GM12892 (cell line): ENCODE measurements around the gene PPIE.

Experiments
- DNase-seq: peaks from one replicate; pipeline ENCODE4 v3.0.0; 2011; ENCODE audit not compliant: insufficient read length
- FAIRE-seq: peaks from 2 replicates; lab custom pipeline; 2011; peaks lifted over from hg19 to GRCh38; lab: Jason Lieb, UNC
- POLR2A ChIP-seq: IDR thresholded peaks from 2 replicates; pipeline ENCODE4 v1.6.1; 2011; ENCODE audit warnings: low read depth, low read length, control low read depth
- POLR2AphosphoS5 ChIP-seq: IDR thresholded peaks from 2 replicates; pipeline ENCODE4 v1.6.1; 2011; ENCODE audit warnings: low read depth, low read length, control low read depth
- TAF1 ChIP-seq: IDR thresholded peaks from 2 replicates; pipeline ENCODE4 v1.6.1; 2011; ENCODE audit warnings: low read depth, mild to moderate bottlenecking, control low read depth, low read length, borderline replicate concordance

The PPIE gene

GRCh38 chr1:39751595-39751994, 12.9 kb downstream of the PPIE start:
- TF ChIP-seq POLR2A: no peak
- no peak for TF ChIP-seq POLR2AphosphoS5
- TF ChIP-seq TAF1: no peak
- DNase-seq: no peak
- FAIRE-seq: no peak

DNA sequence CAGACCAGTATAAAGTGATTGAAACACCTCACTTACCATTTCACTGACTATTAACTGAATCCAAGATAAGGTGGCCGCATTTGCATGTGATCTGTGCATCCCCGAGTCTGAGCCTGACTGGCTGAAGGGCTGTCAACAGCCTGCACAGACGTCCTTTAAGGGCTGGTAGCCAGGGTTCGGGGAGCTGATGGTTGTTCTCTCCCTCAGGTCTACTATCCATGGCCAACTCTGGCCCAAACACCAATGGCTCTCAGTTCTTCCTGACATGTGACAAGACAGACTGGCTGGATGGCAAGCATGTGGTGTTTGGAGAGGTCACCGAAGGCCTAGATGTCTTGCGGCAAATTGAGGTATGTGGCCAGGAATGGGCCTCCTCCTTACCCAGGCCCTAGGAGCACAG, 14.0 kb downstream of the PPIE start:
- TF ChIP-seq TAF1: no peak
- no peak for TF ChIP-seq POLR2AphosphoS5
- no peak for TF ChIP-seq POLR2A
- FAIRE-seq (no peak), DNase-seq (no peak)

DNA sequence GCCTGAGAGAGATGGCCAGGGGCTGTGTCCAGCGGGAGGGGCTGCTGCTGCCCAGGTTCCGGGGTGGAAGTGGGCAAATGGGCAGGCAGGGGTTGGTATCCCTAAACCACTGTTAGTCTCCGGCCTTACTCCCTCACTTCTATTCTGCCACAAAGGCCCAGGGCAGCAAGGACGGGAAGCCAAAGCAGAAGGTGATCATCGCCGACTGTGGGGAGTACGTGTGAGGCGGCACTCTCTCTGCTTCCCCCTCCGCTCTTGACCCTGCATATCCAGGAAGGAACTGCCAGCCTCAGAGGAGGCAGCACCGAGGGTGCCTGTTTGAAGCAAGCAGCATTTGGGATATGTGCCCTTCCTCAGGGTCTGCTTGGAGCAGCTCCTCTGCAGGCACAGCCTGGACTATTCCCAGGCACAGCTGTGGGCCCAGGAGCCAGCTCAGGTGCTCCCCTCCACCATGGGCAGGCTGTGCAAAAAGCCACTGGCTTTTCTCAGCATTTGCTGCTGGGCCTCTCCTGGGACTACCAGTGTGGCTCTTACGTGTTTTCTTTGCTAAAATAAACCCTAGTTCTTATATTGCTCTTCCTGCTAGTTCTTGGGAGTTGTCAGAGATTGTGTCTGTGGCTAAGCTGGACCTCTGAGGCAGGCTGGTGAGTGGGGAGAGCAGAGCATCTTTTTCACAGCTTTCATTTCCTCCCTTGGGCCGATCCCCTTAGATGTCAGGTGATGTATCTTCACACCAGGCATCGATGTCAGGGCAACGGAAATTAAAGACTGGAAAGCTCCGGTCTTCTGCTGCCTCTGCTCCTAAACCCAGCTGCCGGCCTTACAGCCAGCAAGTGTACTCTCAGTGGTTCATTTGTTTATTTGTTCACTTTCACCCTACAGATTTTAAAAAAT, 14.7 kb downstream of the PPIE start:
- DNase-seq: no peak
- no peak for TF ChIP-seq POLR2AphosphoS5
- no peak for TF ChIP-seq POLR2A
- no peak for TF ChIP-seq TAF1
- no peak for FAIRE-seq

DNA sequence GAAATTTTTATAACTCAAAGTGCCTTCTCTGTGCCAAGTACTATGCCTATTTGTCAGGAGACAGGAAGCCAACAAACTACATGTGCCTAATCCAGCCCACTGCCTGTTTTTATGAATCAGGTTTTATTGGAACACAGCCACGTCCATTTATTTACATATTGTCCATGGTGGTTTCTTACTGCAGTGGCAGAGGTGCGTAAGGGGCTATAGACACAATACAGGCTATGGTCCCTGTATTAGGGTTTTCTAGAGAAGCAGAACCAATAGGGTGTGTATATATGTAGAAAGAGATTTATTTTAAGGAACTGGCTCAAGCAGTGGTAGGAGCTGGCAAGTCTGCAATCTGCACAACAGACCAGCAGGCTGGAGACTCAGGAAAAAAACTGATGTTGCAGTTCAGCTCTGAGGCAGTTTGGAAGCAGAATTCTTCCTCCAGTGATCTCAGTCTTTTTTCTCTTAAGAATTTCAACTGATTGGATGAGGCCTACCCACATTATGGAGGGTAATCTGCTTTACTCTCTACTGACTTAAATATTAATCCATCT, 15.4 kb downstream of the PPIE start:
- no peak for FAIRE-seq
- DNase-seq: no peak
- TF ChIP-seq POLR2A (no peak), POLR2AphosphoS5 (no peak), TAF1 (no peak)

DNA sequence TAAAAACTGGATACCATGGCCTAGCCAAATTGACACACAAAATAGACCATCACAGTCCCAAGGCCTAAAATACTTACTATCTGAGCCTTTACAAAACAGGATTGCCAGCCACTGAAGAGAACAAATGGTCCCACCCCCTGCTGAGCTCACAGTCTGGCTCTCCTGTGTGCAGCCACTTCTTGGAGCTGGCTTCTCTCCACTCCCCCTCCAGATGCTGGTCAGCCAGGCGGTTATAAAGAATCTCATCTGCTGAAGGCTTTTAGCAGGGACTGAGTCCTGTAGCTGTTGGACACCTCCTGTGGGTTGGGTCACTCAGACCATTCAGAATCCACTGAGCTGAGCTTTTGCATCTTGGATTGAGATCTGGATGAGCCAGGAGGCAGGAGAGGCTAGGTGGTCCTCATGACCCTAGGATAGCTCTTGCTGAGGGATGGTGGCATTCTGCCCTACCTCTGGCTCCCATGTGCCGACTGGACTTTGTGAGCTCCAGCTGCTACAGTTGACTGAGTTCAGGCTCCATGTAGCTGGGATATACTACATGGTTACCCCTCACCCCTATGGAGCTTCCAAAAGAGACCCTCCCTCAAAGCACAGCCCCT, 16.3 kb downstream of the PPIE start:
- TF ChIP-seq POLR2AphosphoS5 (no peak), TAF1 (no peak)
- FAIRE-seq (no peak), DNase-seq (no peak)

DNA sequence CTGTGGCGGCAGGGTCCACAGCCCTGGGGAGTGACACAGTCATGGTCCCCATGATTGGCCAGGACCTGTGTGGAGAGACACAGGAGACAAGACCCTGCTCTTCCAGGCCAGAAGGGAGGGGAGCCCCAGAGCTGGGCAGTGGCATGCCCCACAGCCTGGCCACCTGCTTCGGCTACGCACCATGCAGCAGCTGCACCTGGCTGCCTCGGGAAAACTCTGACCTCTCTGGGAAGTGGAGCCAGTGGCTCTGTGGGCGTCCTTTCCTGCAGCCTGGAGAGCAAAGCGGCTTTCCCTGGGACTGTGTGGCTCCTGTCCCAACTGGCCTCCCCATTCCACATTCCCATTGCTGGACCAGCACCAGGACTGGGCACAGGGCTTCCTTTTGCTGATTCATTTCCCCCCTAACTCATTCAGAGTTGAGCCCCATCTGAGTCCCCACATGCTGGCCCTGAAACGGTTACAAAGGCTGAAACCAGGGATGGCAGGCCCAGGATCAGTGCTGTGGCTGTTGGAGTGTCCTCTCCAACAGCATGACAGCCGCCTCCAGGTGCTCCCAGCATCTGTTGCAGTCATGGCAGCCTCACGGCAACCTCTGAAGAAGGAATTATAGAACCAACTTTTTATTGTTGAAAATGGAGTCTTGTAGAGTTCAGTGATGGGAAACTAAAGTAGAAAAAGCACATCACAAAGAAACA, 17.4 kb downstream of the PPIE start:
- no peak for FAIRE-seq
- DNase-seq: no peak
- no peak for TF ChIP-seq POLR2A

DNA sequence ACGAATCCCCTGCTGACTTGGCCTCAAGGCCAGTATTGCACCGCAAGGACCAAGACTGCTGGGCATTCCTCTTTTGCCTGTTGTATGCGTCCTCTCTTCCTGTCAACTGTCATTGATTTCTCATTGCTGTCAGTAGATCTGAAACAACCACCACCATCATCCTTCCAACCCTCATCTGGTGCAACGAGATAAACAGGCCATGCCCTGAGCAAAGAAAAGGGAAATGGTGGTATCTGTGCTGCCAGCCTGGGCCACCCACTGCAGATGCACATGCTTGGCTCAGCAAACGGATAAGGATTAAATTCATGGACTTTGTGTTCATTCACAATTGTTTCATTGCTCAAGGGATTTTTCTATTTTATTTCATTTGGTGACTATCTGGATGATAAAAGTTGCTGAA, 18.8 kb downstream of the PPIE start:
- DNase-seq (no peak), FAIRE-seq (no peak)

GRCh38 chr1:39758556-39759435, 20.1 kb downstream of the PPIE start:
- FAIRE-seq: no peak
- TF ChIP-seq TAF1: no peak
- no peak for TF ChIP-seq POLR2A
- no peak for TF ChIP-seq POLR2AphosphoS5
- no peak for DNase-seq

More for the DNA sequence above, 18.8 kb downstream of the PPIE start:
- TF ChIP-seq POLR2A (no peak), POLR2AphosphoS5 (no peak), TAF1 (no peak)

DNA sequence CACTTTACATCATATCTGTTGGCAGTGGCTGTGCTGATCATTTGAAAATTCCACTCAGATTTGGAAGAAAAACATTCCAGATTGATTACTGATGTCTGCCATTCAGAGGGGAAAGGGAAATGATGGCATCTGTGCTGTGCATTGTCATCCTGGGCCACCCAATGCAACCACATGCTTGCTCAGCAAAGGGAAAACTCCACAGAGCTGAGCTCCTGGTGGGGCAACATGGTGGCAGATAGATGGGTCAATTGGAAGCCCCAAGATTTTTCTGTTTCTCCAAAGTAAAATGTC, 20.7 kb downstream of the PPIE start:
- FAIRE-seq (no peak), DNase-seq (no peak)
- no peak for TF ChIP-seq POLR2A
- no peak for TF ChIP-seq TAF1
- no peak for TF ChIP-seq POLR2AphosphoS5

DNA sequence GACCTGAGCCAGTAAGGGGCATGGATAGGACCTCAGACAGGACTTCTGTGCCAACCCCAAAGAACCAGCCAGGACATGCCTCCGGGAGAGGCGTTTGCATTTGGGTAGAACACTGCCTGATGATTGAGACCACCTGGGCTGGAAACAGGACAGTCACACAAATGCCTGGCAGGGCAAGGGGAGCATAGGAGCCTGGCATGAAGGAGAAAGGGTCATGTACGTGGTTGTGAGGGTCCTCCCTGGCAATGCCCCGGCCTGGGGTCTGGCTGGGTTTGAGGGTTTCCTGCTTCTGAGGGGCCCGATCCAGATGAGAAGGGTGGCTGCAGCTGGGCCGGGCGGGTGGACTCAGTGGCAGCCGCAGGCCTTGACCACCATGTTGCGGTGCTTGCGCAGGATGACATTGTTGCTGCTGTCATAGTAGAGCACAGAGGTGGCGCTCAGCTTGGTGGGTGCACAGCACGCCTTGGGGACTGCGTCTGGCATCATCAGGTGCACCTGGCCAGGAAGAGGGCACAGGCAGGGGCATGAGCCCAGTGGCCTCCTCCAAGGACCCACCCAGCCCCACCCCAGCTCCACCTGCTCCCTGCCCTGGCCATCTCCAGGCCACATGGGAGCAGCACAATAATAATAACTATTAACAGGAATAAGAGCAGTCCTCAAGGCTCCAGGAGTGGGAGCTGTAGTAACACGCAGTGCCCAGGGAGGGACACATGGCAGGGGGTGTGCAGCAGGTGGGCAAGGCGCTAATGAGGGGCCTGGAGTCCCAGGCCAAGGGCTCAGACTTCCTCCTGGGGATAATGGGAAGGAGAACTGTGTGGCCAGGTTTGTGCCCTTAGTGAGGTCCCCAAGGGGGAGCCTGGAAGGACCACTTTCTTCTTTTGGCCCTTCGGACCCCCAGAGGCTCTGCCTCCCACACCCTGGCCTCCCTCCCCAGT, 21.7 kb downstream of the PPIE start:
- FAIRE-seq: no peak
- no peak for TF ChIP-seq TAF1
- no peak for TF ChIP-seq POLR2A
- no peak for TF ChIP-seq POLR2AphosphoS5
- DNase-seq: no peak
